Neutrophil (primary cell): ENCODE data around the gene HNRNPA0.

ENCODE experiments used
- H3K27ac ChIP-seq: fragments of 200-600 bp; sonication (generic); 2 replicates; pipeline ENCODE4 v1.5.1; 2016; ENCODE audit warnings: mild to moderate bottlenecking, moderate library complexity
- H3K27me3 ChIP-seq: fragments of 200-600 bp; sonication (generic); 2 replicates; pipeline ENCODE4 v1.6.0; 2016; ENCODE audit warnings: mild to moderate bottlenecking
- H3K36me3 ChIP-seq: fragments of 200-600 bp; sonication (generic); 2 replicates; pipeline ENCODE4 v1.5.1; 2017
- H3K4me1 ChIP-seq, 2 experiments: fragments of 200-600 bp in 1 of 2; sonication (generic) in 1 of 2; 1 replicate in 1 of 2; 2 replicates in 1 of 2; pipeline versions ENCODE4 v1.5.1 to v1.6.1; 2013 to 2016; ENCODE audit warnings: low read depth in 1 of 2, low read length in 1 of 2, mild to moderate bottlenecking in 1 of 2, moderate library complexity in 1 of 2; ENCODE audit not compliant: control insufficient read depth in 1 of 2, insufficient read depth in 1 of 2
- H3K4me3 ChIP-seq, 2 experiments: fragments of 200-600 bp in 1 of 2; sonication (generic) in 1 of 2; 1 replicate in 1 of 2; 2 replicates in 1 of 2; pipeline ENCODE4 v1.5.1; 2013 to 2016; ENCODE audit warnings: low read depth in 1 of 2, low read length in 1 of 2, mild to moderate bottlenecking in 1 of 2, moderate library complexity in 1 of 2
- H3K9me3 ChIP-seq: fragments of 200-600 bp; sonication (generic); 2 replicates; pipeline ENCODE4 v1.5.1; 2016
- CTCF ChIP-seq: fragments of 200-600 bp; sonication (generic); IDR thresholded peaks from 2 replicates; pipeline ENCODE4 v1.5.1; 2016; ENCODE audit warnings: antibody characterized with exemption

HNRNPA0 gene

GRCh38 chr5:137741718-137742117 is 12.4 kb downstream of the HNRNPA0 start:
- Histone ChIP-seq H3K9me3 (no peaks in the 10 kb centered on the region), H3K4me1 (peaks cover 0 to 6% of the 10 kb centered on the region in 2 experiments), H3K36me3 (no peaks in the 10 kb centered on the region), H3K27me3 (peaks cover 4% of the 10 kb centered on the region), H3K4me3 (no peak overlapping the region), H3K27ac (no peak overlapping the region)
- no peak for TF ChIP-seq CTCF

- Histone ChIP-seq H3K4me3 (no peak overlapping the region), H3K4me1 (peaks cover 9 to 17% of the 10 kb centered on the region in 2 experiments), H3K9me3 (no peaks in the 10 kb centered on the region), H3K27ac (no peak overlapping the region), H3K27me3 (peaks cover 24% of the 10 kb centered on the region), H3K36me3 (no peaks in the 10 kb centered on the region)
- no peak for TF ChIP-seq CTCF
These were observed 14.4 kb downstream of the HNRNPA0 start for GRCh38 chr5:137739737-137740136.

GRCh38 chr5:137738947-137739346 is 15.2 kb downstream of the HNRNPA0 start:
- peaks cover 32% of the 10 kb centered on the region for H3K27me3 ChIP-seq
- no peaks in the 10 kb centered on the region for H3K36me3 ChIP-seq
- H3K9me3 ChIP-seq: no peaks in the 10 kb centered on the region
- no peak overlapping the region for H3K4me3 ChIP-seq
- H3K27ac ChIP-seq: no peak overlapping the region
- peaks cover 9 to 17% of the 10 kb centered on the region in 2 experiments for H3K4me1 ChIP-seq
- no peak for TF ChIP-seq CTCF

- H3K4me3 ChIP-seq: no peak overlapping the region
- no peaks in the 10 kb centered on the region for H3K36me3 ChIP-seq
- peaks cover 9 to 17% of the 10 kb centered on the region in 2 experiments for H3K4me1 ChIP-seq
- no peaks in the 10 kb centered on the region for H3K9me3 ChIP-seq
- H3K27me3 ChIP-seq: peaks cover 39% of the 10 kb centered on the region
- no peak for TF ChIP-seq CTCF
- no peak overlapping the region for H3K27ac ChIP-seq
These were observed 16.6 kb downstream of the HNRNPA0 start for GRCh38 chr5:137737349-137738131.

GRCh38 chr5:137736496-137736895 is 17.7 kb downstream of the HNRNPA0 start:
- Histone ChIP-seq H3K27me3 (peaks cover 39% of the 10 kb centered on the region), H3K9me3 (no peaks in the 10 kb centered on the region), H3K4me1 (peaks cover 9 to 17% of the 10 kb centered on the region in 2 experiments), H3K36me3 (no peaks in the 10 kb centered on the region), H3K4me3 (no peak overlapping the region), H3K27ac (no peak overlapping the region)
- no peak for TF ChIP-seq CTCF
